HFFc6 (cell line): ENCODE measurements around the gene VPS39. TPM values are rescaled to one million over a fixed set of nuclear protein-coding genes. Genes with fewer than 3 reads are reported as not detected.

Experiments
- DNase-seq: peaks from one replicate; pipeline ENCODE4 v3.0.0-alpha.2; 2018
- H3K27ac Mint-ChIP-seq: 2 replicates; pipeline ENCODE4 v1.8.0; 2020; ENCODE audit warnings: mild to moderate bottlenecking, mixed read lengths
- H3K27me3 Mint-ChIP-seq: 2 replicates; pipeline ENCODE4 v1.8.0; 2021; ENCODE audit warnings: mild to moderate bottlenecking, moderate library complexity, mixed read lengths; ENCODE audit not compliant: insufficient read depth
- H3K36me3 Mint-ChIP-seq: 2 replicates; pipeline ENCODE4 v1.8.0; 2021; ENCODE audit warnings: low read depth, mixed read lengths
- H3K4me1 Mint-ChIP-seq: 2 replicates; pipeline ENCODE4 v1.8.0; 2020; ENCODE audit warnings: low read depth, mixed read lengths
- H3K4me3 Mint-ChIP-seq: 2 replicates; pipeline ENCODE4 v1.8.0; 2020; ENCODE audit warnings: mild to moderate bottlenecking, moderate library complexity, mixed read lengths
- H3K9me3 Mint-ChIP-seq: 2 replicates; pipeline ENCODE4 v1.8.0; 2020; ENCODE audit warnings: mild to moderate bottlenecking, mixed read lengths
- CTCF ChIP-seq: fragments of 200-600 bp; sonication (generic); IDR thresholded peaks from 2 replicates; pipeline ENCODE4 v1.5.0; 2021; ENCODE audit warnings: antibody characterized with exemption, mild to moderate bottlenecking
- total RNA-seq, 6 experiments: library from RNA; stranded (reverse); fragmentation: NEBNext Ultra II Directional; extraction: Animal tissue kit (Norgen Biotek cat#: 25700); gene quantifications; 2 replicates in 1 of 6; 3 replicates in 5 of 6; pipeline ENCODE4 v1.2.3, GENCODE V29; 2021

VPS39 gene
- total RNA-seq, 6 experiments from 2014 or later, result 51.1 to 58.5 (median 52.8) TPM

- peaks cover 33% of the 10 kb centered on the region for H3K27me3 Mint-ChIP-seq
- H3K27ac Mint-ChIP-seq, result no peak overlapping the region
- no peak overlapping the region for H3K4me3 Mint-ChIP-seq
- no peak for TF ChIP-seq CTCF
- DNase-seq, result no peak
- peaks cover 11% of the 10 kb centered on the region for H3K4me1 Mint-ChIP-seq
- no peaks in the 10 kb centered on the region for H3K36me3 Mint-ChIP-seq
- no peaks in the 10 kb centered on the region for H3K9me3 Mint-ChIP-seq
Observed at GRCh38 chr15:42131826-42132806, 76.0 kb downstream of the VPS39 start.

GRCh38 chr15:42131006-42131405 lies 77.1 kb downstream of the VPS39 start:
- no peak for TF ChIP-seq CTCF
- Mint-ChIP-seq H3K36me3 (no peaks in the 10 kb centered on the region), H3K9me3 (no peaks in the 10 kb centered on the region), H3K27ac (no peak overlapping the region), H3K4me1 (peaks cover 11% of the 10 kb centered on the region), H3K4me3 (no peak overlapping the region), H3K27me3 (peaks cover 29% of the 10 kb centered on the region)
- no peak for DNase-seq

- no peak for TF ChIP-seq CTCF
- Mint-ChIP-seq H3K9me3 (no peaks in the 10 kb centered on the region), H3K4me1 (peaks cover 11% of the 10 kb centered on the region), H3K27ac (no peak overlapping the region), H3K27me3 (peaks cover 31% of the 10 kb centered on the region), H3K4me3 (no peak overlapping the region), H3K36me3 (no peaks in the 10 kb centered on the region)
- DNase-seq, result no peak
Observed at GRCh38 chr15:42130246-42130986, 77.7 kb downstream of the VPS39 start.

- Mint-ChIP-seq H3K36me3 (no peaks in the 10 kb centered on the region), H3K4me1 (peaks cover 11% of the 10 kb centered on the region), H3K9me3 (no peaks in the 10 kb centered on the region), H3K4me3 (no peak overlapping the region; the same call in 1 of the 2 replicates), H3K27me3 (peaks cover 33% of the 10 kb centered on the region), H3K27ac (no peak overlapping the region)
- no peak for TF ChIP-seq CTCF
- no peak for DNase-seq
Observed at GRCh38 chr15:42129364-42129763, 78.7 kb downstream of the VPS39 start.

GRCh38 chr15:42128476-42128875 lies 79.6 kb downstream of the VPS39 start:
- TF ChIP-seq CTCF, result no peak
- peaks cover 11% of the 10 kb centered on the region for H3K4me1 Mint-ChIP-seq

More at GRCh38 chr15:42128476-42128875, 79.6 kb downstream of the VPS39 start:
- Mint-ChIP-seq H3K9me3 (no peaks in the 10 kb centered on the region), H3K27me3 (peaks cover 38% of the 10 kb centered on the region), H3K4me3 (no peak overlapping the region), H3K27ac (no peak overlapping the region), H3K36me3 (no peaks in the 10 kb centered on the region)
- DNase-seq, result no peak
